ENCODE data around the gene CUL9.
A peak's percentile ranks its signal among the peaks of the same experiment; 100 is the strongest.
"Not testable (repeated sequence)": the region's sequence is repeated elsewhere in the genome, so short reads cannot be mapped to it uniquely, and the experiment has no call there.

CUL9 gene

GRCh38 chr6:43181942-43182860 is at the start of gene CUL9:
Gene CUL9 (plus strand): TSS chr6:43182196. CDS start chr6:43184311, 2,115 bp downstream.
- DNase-seq (ENCODE audit: low read depth): peak; percentile 70

- DNase-seq (ENCODE audit: low read depth): no peak
Observed at GRCh38 chr6:43138267-43138666, 43.7 kb upstream of the CUL9 start.

- not testable (repeated sequence) for DNase-seq (ENCODE audit: low read depth)
Observed at GRCh38 chr6:43139973-43140372, 42.0 kb upstream of the CUL9 start.

GRCh38 chr6:43141644-43142043 is 40.4 kb upstream of the CUL9 start:
- DNase-seq (ENCODE audit: low read depth): no peak

- DNase-seq (ENCODE audit: low read depth): no peak
Observed at GRCh38 chr6:43142101-43142500, 39.9 kb upstream of the CUL9 start.

GRCh38 chr6:43143235-43144128 is 38.5 kb upstream of the CUL9 start:
- DNase-seq (ENCODE audit: low read depth): peak; percentile 88

- no peak for DNase-seq (ENCODE audit: low read depth)
Observed at GRCh38 chr6:43144879-43145278, 37.1 kb upstream of the CUL9 start.

GRCh38 chr6:43146261-43146660 is 35.7 kb upstream of the CUL9 start:
- no peak for DNase-seq (ENCODE audit: low read depth)

- DNase-seq (ENCODE audit: low read depth): no peak
Observed at GRCh38 chr6:43146709-43147688, 35.0 kb upstream of the CUL9 start.

GRCh38 chr6:43147691-43148477 is 34.1 kb upstream of the CUL9 start:
- DNase-seq (ENCODE audit: low read depth): no peak

- DNase-seq (ENCODE audit: low read depth): peak; percentile 39
Observed at GRCh38 chr6:43149265-43149664, 32.7 kb upstream of the CUL9 start.

- DNase-seq (ENCODE audit: low read depth): no peak
Observed at GRCh38 chr6:43150051-43150751, 31.8 kb upstream of the CUL9 start.

GRCh38 chr6:43159599-43159998 is 22.4 kb upstream of the CUL9 start:
- DNase-seq (ENCODE audit: low read depth): no peak

GRCh38 chr6:43163899-43164298 is 18.1 kb upstream of the CUL9 start:
- DNase-seq (ENCODE audit: low read depth): no peak

GRCh38 chr6:43170417-43170930 is 11.5 kb upstream of the CUL9 start:
- DNase-seq (ENCODE audit: low read depth): peak; percentile 92

GRCh38 chr6:43170931-43171706 is 10.9 kb upstream of the CUL9 start, which contains the start of gene SRF:
Gene SRF (plus strand): TSS chr6:43171269. CDS start chr6:43171657, 388 bp downstream.
- DNase-seq (ENCODE audit: low read depth): peak; percentile 100

GRCh38 chr6:43171707-43172103 is 10.3 kb upstream of the CUL9 start:
- peak; percentile 12 for DNase-seq (ENCODE audit: low read depth)

- DNase-seq (ENCODE audit: low read depth): peak; percentile 42
Observed at GRCh38 chr6:43172104-43173007, 9.6 kb upstream of the CUL9 start.

All from iris pigment epithelial cell (primary cell).